Tibial nerve (tissue), 4 donors: ENCODE results near the gene ZNF804B.

Experiments used
- CTCF ChIP-seq, 5 experiments: fragments of 200-600 bp in 3 of 5; fragments of 450-650 bp in 2 of 5; sonication (generic) in 3 of 5; IDR thresholded peaks; one replicate each; pipeline ENCODE4 v1.5.1; 2016 to 2019; ENCODE audit warnings: antibody characterized with exemption in 5 of 5, mild to moderate bottlenecking in 3 of 5, moderate library complexity in 2 of 5
- EP300 ChIP-seq, 2 donors: sonication (generic); formaldehyde crosslinking; IDR thresholded peaks; one replicate each; pipeline ENCODE4 v1.6.1; 2017; ENCODE audit warnings: antibody characterized with exemption in 2 of 2, mild to moderate bottlenecking in 1 of 2
- POLR2A ChIP-seq, 2 donors: fragments of 450-650 bp; IDR thresholded peaks; one replicate each; pipeline ENCODE4 v1.6.1; 2017; ENCODE audit warnings: antibody characterized with exemption in 2 of 2, mild to moderate bottlenecking in 2 of 2, moderate library complexity in 2 of 2

DNA sequence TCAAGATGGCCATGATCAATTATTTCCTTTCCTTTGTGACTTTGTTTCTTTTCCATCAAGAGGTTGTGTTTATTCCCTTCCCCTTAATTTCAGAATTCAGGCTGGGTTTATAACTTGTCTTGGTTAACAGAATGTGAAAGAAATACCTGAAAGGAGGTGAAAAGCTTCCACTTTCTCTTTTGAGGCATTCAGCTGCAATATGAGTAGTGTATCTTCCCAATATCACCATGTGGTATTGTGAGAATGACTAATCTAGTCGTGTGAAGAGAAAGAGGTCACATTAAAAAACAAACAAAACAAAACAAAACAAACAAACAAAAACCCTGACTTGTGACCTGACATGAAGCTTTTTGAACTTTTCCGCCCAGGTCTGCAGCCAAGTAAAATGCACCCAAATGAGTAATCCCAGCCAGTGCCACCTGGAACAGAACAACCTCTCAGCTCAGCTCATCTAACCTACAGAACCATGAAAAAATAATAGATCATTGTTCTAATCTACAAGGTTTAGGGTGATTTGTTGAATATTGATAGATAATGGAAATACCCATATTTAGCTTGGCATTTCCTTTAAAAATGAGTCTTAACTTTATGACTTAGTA, 106.9 kb downstream of the ZNF804B start:
- TF ChIP-seq CTCF (IDR thresholded peaks at IDR 0.05): no peak
- TF ChIP-seq POLR2A (IDR thresholded peaks at IDR 0.05): no peak
- no peak for TF ChIP-seq EP300 (IDR thresholded peaks at IDR 0.05)
